GM18873 (cell line): ENCODE measurements around the gene SRGAP3.

Experiments used
- ATAC-seq: cut with Tn5 transposase; IDR thresholded peaks from one replicate; pipeline ENCODE4 v1.9.1; 2021; ENCODE audit warnings: mild to moderate bottlenecking, moderate library complexity, moderate number of reproducible peaks; ENCODE audit not compliant: unreplicated experiment, low FRiP score

SRGAP3 gene

DNA sequence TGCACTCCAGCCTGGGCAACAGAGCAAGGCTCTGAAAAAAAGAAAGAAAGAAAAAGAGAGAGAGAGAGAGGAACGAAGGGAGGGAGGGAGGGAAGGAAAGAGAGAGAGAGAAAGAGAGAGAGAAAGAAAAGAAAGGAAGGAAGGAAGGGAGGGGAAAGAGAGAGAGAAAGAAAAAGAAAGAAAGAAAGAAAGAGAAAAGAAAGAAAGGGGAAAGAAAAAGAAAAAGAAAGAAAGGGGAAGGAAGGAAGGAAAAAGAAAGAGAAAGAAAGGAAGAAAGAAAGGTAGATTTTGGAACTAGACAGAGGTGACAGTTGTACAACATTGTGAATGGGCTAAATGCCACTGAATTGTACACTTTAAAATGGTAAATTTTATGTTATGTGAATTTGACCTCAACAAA is 5.3 kb upstream of the SRGAP3 start:
- no peak for ATAC-seq

GRCh38 chr3:9253327-9253726 is 3.9 kb upstream of the SRGAP3 start:
- ATAC-seq = no peak

DNA sequence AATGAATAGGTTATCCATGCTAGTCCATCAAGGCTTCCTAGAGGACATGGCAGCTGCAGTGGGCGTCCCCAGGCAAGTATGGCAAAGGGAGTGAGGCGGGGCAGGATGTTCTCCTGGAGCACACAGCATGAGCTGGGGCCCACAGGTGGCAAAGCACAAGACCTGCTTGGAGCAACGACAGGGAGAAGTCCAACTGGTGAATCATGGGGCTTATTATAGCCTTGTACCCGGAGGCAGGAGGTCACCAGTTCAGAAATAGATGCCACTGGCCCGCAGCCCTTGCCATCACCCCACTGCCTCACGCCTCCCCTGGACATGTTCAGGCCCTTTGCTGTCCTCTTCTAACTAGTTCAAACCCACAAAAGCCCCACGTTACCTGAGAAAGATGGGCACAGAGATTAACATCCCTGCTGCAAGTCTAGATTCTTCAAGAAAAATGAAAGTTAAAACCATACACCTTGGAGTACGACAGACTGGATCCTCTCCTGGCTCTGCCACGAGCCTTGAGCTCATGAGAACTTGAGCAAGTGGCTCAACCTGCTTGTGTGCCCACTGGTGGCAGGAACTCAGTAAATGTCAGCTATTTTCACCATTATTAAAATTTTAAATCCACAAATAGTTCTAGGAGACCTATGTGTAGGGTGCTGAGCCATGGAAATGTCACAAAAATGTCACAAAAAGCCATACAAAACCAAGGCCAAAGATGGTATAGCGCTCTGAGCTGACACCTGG is 1.8 kb upstream of the SRGAP3 start:
- no peak for ATAC-seq

- no peak for ATAC-seq
Observed at GRCh38 chr3:9250236-9250635, 790 bp upstream of the SRGAP3 start.

DNA sequence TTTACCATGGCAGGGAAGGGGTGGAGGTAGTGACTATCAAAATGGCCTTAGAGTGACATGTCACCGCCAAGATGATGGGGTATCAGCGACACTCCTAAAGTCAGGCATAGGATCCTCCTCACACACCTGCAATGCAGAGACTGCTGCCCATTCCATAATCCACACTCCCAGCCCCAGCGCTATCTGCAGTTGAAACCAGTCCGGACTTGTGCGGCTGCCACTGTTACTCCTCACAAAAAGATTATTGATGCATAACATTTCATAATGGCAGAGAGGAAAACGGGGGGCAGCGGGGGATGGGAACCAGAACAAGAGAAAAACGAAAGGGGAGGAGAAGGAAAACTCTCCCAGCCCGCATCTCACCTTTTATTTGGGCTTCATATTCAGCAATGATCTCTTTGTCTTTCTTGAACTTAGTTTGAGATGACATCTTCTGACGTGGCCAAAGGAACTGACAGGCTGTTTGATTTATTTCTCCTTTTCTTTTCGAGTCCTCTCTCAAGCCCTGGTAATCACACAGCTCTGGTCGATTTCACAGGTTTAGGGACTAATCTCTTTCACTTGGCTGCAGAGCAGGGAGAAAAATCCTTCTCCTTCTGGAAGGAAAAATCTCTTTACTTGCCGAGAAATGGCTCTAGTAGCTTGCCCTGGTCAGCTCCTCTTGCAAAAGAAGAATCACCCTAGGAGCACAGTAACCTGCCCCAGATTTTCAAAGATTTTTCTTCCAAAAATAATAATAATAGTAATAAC is 749 bp downstream of the SRGAP3 start:
- ATAC-seq = no peak

GRCh38 chr3:9247941-9248521 is 1.4 kb downstream of the SRGAP3 start:
- no peak for ATAC-seq

DNA sequence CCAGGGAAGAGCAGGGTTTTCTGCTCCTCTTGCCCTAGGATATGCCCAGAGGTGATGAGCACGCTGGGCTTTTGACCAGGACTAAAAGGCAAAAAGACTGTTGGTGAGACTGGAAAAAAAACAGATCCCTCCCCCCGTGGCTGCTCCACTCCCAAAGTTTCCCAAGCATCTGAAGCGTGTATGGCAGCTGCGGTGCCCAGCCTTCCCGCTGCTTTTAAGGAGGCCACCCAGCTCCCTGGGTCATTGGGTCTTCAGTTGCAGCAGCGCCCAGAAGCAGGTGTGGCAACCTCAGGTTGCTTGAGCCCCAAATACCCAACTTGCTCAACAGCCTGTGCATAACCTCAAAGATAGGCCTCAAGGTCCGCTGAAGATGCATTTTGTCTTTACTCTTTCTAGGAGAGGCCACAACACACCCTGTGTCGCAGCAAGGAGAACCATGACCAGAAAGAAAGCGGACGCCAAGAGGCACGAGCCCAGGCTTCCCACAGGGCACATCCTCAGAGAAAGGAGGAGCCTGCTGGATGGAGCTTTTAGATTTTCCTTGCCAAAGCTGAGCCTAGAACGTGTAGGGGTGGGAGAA is 2.0 kb downstream of the SRGAP3 start:
- ATAC-seq = no peak

GRCh38 chr3:9246189-9246588 is 3.3 kb downstream of the SRGAP3 start:
- ATAC-seq = no peak

GRCh38 chr3:9244495-9245183 is 4.8 kb downstream of the SRGAP3 start:
- no peak for ATAC-seq

DNA sequence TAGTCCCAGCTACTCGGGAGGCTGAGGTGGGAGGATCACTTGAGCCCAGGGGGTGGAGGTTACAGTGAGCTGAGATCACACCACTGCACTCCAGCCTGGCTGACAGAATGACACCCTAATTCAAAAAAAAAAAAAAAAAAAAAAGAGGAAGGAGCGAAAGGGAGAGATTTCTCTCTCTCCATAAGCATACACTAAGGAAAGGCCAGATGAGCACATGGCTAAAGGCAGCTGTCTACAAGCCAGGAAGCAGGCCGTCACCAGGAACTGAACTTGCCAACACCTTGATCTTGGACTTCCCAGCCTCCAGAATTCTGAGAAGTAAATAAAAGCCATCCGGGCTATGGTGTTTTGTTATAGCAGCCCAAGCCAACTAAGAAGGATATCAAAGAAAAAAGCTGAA is 7.5 kb downstream of the SRGAP3 start:
- no peak for ATAC-seq

GRCh38 chr3:9239680-9240079 is 9.8 kb downstream of the SRGAP3 start:
- no peak for ATAC-seq

DNA sequence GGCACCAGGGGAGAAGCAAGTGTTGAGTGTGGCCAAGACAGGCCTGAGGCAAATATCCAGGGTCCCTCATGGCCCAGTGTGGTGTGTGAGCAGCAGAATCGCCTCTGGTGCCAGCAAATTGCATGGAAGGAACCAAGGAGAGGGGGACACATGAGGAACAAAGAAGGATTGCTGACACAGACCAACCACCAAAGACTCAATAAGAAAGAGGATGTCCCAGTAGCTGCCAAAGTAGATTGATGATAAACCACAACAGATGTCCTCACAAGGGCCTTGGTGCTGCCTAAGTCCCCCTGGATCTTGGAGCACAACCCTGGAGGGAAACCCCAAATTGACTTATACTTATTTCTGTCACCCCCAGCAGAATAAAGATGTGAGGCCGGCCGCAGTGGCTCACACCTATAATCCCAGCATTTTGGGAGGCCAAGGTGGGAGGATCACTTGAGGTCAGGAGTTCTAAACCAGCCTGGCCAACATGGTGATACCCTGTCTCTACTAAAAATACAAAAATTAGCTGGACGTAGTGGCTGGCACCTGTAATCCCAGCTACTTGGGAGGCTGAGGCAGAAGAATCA is 10.6 kb downstream of the SRGAP3 start:
- no peak for ATAC-seq

DNA sequence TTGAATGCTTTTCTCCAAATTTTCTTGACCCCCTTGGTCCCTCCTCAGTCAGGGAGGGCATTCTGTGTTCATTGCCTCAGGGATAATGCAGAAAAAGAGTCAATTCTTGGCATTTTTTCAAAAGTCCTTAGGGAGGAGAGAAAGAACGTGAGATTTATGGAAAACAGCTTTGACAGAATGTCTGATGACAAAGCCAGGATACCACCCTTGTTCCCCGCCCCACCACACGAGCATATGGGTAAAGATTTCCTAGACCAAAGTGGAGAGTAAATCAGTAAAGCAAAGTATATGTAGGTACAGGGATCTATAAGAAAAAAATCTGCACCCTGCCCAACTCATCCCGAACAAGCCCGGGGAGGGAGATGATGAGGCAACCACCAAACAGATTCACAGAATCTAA is 11.2 kb downstream of the SRGAP3 start:
- no peak for ATAC-seq

- no peak for ATAC-seq
Observed at GRCh38 chr3:9233814-9234600, 15.4 kb downstream of the SRGAP3 start.

GRCh38 chr3:9233101-9233500 is 16.3 kb downstream of the SRGAP3 start:
- ATAC-seq = no peak

DNA sequence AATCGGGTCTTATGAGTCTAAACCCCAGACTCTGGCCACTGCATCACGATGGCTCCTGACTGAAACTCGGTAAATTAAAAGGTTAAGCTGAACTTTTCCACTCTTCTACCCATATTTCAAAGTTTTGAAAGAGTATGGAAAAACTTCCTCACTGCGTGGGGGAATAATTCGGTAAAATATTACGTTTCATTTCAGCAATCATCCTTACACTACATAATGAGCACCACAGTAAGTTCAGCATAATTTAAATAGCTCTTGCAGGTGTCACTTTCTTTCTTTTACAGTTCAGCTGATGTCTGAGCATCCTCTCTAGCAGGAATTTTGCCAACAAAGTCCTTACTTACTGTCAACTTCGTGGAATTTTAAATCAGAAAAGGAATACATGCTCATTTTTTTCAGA is 17.5 kb downstream of the SRGAP3 start:
- no peak for ATAC-seq

- ATAC-seq = no peak
Observed at GRCh38 chr3:9231471-9231870, 18.0 kb downstream of the SRGAP3 start.

- no peak for ATAC-seq
Observed at GRCh38 chr3:9231006-9231405, 18.4 kb downstream of the SRGAP3 start.

DNA sequence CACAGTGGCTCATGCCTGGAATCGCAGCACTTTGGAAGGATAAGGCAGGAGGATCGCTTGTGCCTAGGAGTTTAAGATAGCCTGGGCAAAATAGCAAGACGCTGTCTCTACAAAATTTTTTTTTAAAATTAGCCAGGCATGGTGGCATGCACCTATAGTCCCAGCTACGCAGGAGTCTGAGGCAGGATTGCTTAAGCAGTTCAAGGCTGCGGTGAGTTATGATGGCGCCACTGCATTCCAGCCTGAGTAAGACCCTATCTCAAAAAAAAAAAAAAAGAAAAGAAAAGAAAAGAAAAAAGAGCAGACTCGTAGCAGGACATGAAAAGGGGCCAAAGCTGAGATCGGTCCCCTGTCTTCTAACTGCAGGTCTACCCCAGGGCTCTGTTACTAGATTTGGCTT is 18.9 kb downstream of the SRGAP3 start:
- ATAC-seq = no peak

- no peak for ATAC-seq
Observed at GRCh38 chr3:9229879-9230278, 19.6 kb downstream of the SRGAP3 start.
